OCI-LY3 (cell line): ENCODE results near the gene PAK4.

ENCODE experiments used
- H2AFZ ChIP-seq: fragments of 200-600, 300-600 bp; shearing (Covaris generic); 2 replicates; pipeline ENCODE4 v1.6.0; 2014; ENCODE audit warnings: antibody characterized with exemption, low read depth, low read length
- H3K27ac ChIP-seq: fragments of 200-600, 300-600 bp; sonication (generic); 2 replicates; pipeline ENCODE4 v1.5.1; 2014; ENCODE audit warnings: mild to moderate bottlenecking, low read length, moderate library complexity, mixed read lengths
- H3K27me3 ChIP-seq: fragments of 200-600, 300-600 bp; sonication (generic); 2 replicates; pipeline ENCODE4 v1.6.1; 2014; ENCODE audit warnings: low read depth, low read length, mixed read lengths
- H3K36me3 ChIP-seq: fragments of 200-600, 300-600 bp; sonication (generic); replicated peaks from 2 replicates; pipeline ENCODE3; 2014; ENCODE audit warnings: low read depth, low read length, mixed read lengths
- H3K4me1 ChIP-seq: fragments of 300-600, 200-600 bp; sonication (generic); 2 replicates; pipeline ENCODE4 v1.6.1; 2014; ENCODE audit warnings: low read length, mixed read lengths
- H3K4me2 ChIP-seq: fragments of 200-600, 300-600 bp; sonication (generic); 2 replicates; pipeline ENCODE4 v1.6.1; 2014; ENCODE audit warnings: low read length, mixed read lengths
- H3K4me3 ChIP-seq: fragments of 300-600, 200-600 bp; sonication (generic); 2 replicates; pipeline ENCODE4 v1.5.1; 2014; ENCODE audit warnings: antibody characterized with exemption, mild to moderate bottlenecking, low read length, moderate library complexity
- H3K79me2 ChIP-seq: fragments of 300-600, 200-600 bp; shearing (Covaris generic); 2 replicates; pipeline ENCODE4 v1.6.1; 2014; ENCODE audit warnings: mild to moderate bottlenecking, low read length, mixed read lengths
- H3K9ac ChIP-seq: fragments of 300-600, 200-600 bp; shearing (Covaris generic); 2 replicates; pipeline ENCODE4 v1.6.0; 2014; ENCODE audit warnings: mild to moderate bottlenecking, low read length, moderate library complexity
- H3K9me3 ChIP-seq: fragments of 200-600, 300-600 bp; shearing (Covaris generic); 2 replicates; pipeline ENCODE4 v1.6.1; 2014; ENCODE audit warnings: low read length, mixed read lengths; ENCODE audit not compliant: insufficient read depth
- H4K20me1 ChIP-seq: fragments of 200-600, 300-600 bp; sonication (generic); 2 replicates; pipeline ENCODE4 v1.6.1; 2016; ENCODE audit warnings: low read length, mixed read lengths; ENCODE audit not compliant: insufficient read depth
- EZH2phosphoT487 ChIP-seq: fragments of 200-600 bp; shearing (Covaris generic); IDR thresholded peaks from 2 replicates; pipeline ENCODE4 v1.6.1; 2018; ENCODE audit warnings: antibody characterized with exemption, mixed run types, low read depth
- TF ChIP-seq, protein P1 (sequence below): fragments of 200-600, 300-600 bp; sonication (generic); IDR thresholded peaks from 2 replicates; pipeline ENCODE4 v1.5.1; 2014; ENCODE audit warnings: antibody characterized with exemption, low read length, low read depth

PAK4 gene

DNA sequence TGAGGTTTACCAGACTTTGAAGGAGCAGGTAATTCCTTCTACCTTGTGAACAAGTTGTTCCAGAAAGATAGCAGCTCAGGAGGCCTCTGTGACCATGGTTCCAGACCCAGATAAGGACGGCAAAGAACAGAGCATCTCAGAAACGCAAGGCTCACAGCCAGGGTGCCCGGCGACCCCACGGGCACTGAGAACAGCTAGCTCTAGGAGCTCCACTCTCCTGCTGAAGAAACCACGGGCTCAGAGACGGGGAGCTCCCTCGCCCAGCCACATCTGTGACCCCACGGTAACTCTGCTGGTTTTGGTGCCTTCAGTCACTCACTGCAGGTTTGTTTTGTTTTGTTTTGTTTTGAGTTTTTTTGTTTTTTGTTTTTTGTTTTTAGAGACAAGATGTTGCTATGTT, 55.2 kb downstream of the PAK4 start:
- H2AFZ ChIP-seq = no peak overlapping the region
- no peak overlapping the region for H3K4me3 ChIP-seq
- H3K4me2 ChIP-seq = no peak overlapping the region
- TF ChIP-seq, protein P1, sequence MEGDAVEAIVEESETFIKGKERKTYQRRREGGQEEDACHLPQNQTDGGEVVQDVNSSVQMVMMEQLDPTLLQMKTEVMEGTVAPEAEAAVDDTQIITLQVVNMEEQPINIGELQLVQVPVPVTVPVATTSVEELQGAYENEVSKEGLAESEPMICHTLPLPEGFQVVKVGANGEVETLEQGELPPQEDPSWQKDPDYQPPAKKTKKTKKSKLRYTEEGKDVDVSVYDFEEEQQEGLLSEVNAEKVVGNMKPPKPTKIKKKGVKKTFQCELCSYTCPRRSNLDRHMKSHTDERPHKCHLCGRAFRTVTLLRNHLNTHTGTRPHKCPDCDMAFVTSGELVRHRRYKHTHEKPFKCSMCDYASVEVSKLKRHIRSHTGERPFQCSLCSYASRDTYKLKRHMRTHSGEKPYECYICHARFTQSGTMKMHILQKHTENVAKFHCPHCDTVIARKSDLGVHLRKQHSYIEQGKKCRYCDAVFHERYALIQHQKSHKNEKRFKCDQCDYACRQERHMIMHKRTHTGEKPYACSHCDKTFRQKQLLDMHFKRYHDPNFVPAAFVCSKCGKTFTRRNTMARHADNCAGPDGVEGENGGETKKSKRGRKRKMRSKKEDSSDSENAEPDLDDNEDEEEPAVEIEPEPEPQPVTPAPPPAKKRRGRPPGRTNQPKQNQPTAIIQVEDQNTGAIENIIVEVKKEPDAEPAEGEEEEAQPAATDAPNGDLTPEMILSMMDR = no peak
- no peak for TF ChIP-seq EZH2phosphoT487
- no peak overlapping the region for H3K27ac ChIP-seq
- no peak overlapping the region for H3K9ac ChIP-seq
- no peaks in the 10 kb centered on the region for H3K4me1 ChIP-seq
- H4K20me1 ChIP-seq = no peaks in the 10 kb centered on the region
- peaks cover 3% of the 10 kb centered on the region for H3K36me3 ChIP-seq
- no peaks in the 10 kb centered on the region for H3K79me2 ChIP-seq
- H3K9me3 ChIP-seq = no peaks in the 10 kb centered on the region
- H3K27me3 ChIP-seq = no peaks in the 10 kb centered on the region

- H3K27me3 ChIP-seq = no peaks in the 10 kb centered on the region
- H3K4me1 ChIP-seq = no peaks in the 10 kb centered on the region
- no peak overlapping the region for H3K27ac ChIP-seq
- H3K4me2 ChIP-seq = no peak overlapping the region
- no peaks in the 10 kb centered on the region for H3K79me2 ChIP-seq
- H3K36me3 ChIP-seq = peaks cover 3% of the 10 kb centered on the region
- H4K20me1 ChIP-seq = no peaks in the 10 kb centered on the region
- no peak overlapping the region for H3K4me3 ChIP-seq
- H3K9ac ChIP-seq = no peak overlapping the region
- H2AFZ ChIP-seq = no peak overlapping the region
- H3K9me3 ChIP-seq = no peaks in the 10 kb centered on the region
- TF ChIP-seq EZH2phosphoT487 = no peak
These were observed 56.1 kb downstream of the PAK4 start for GRCh38 chr19:39181500-39182173.

- Histone ChIP-seq H3K4me2 (no peak overlapping the region), H3K9ac (no peak overlapping the region), H3K9me3 (no peaks in the 10 kb centered on the region), H3K27ac (no peak overlapping the region), H3K36me3 (peaks cover 3% of the 10 kb centered on the region), H3K4me1 (no peaks in the 10 kb centered on the region), H3K4me3 (no peak overlapping the region), H4K20me1 (no peaks in the 10 kb centered on the region), H3K27me3 (no peaks in the 10 kb centered on the region), H3K79me2 (no peaks in the 10 kb centered on the region), H2AFZ (no peak overlapping the region)
- TF ChIP-seq, protein P1 = no peak
- TF ChIP-seq EZH2phosphoT487 = no peak
These were observed 56.6 kb downstream of the PAK4 start for GRCh38 chr19:39182174-39182505.

DNA sequence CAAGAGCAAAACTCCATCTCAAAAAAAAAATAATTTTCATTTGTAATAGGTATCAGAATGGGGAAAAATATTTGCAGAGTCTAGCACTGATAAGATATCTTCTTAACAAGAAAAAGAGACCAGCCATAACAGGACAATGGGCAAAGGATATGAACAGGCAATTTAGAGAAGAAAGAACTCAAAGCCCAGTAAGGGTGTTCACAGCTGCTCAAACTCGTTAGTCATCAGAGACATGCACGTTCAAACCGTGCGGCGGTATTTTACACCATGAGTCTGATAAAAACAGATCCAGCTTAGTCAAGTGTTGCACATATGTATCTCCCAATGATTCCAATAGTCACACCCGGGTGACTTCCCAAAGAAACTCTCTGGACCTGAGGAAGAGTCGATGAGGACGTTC, 57.5 kb downstream of the PAK4 start:
- Histone ChIP-seq H3K4me3 (no peak overlapping the region), H3K4me2 (no peak overlapping the region), H3K4me1 (no peaks in the 10 kb centered on the region), H2AFZ (no peak overlapping the region), H3K79me2 (no peaks in the 10 kb centered on the region), H3K27ac (no peak overlapping the region), H3K9me3 (no peaks in the 10 kb centered on the region), H4K20me1 (no peaks in the 10 kb centered on the region), H3K27me3 (no peaks in the 10 kb centered on the region), H3K36me3 (no peaks in the 10 kb centered on the region), H3K9ac (no peak overlapping the region)
- no peak for TF ChIP-seq EZH2phosphoT487
- TF ChIP-seq, protein P1 = no peak
